ENCODE results near the gene CYTIP. TPM values are rescaled to one million over a fixed set of nuclear protein-coding genes. Genes with fewer than 3 reads are reported as not detected.
"Not testable (repeated sequence)": the region's sequence is repeated elsewhere in the genome, so short reads cannot be mapped to it uniquely, and the experiment has no call there.

The CYTIP gene
- total RNA-seq, 1 donor from 2014 or later = 199 TPM

DNA sequence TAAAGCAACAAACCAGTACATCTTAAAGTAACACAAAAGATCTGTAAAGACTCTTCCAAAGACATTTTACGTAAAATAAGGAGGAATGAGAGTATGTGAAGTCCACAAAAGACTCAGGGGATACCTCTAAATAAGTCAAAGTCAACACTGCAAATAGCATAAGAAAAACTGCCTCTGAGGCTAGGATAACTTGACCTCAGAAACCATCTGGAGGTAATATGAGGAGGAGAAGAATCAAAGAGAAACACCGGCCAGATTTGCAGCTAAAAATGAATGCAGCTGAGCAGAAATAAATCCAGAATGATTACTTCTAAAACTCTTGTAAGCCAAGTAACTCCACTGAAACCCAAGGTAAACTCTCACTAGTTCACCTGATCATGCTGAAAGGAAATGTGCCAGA lies 66.0 kb downstream of the CYTIP start:
- H3K9me3 Mint-ChIP-seq = peaks cover 41% of the 10 kb centered on the region
- intact Hi-C loops (cut with micrococcal nuclease) = no loop called here
- no peak overlapping the region for H3K27ac Mint-ChIP-seq
- no peak overlapping the region for H3K4me3 Mint-ChIP-seq (ENCODE audit: low read depth)
- no peak for DNase-seq (ENCODE audit: low spot score)
- H3K4me1 Mint-ChIP-seq (ENCODE audit: low read depth) = peaks cover 11% of the 10 kb centered on the region
- peaks cover 48% of the 10 kb centered on the region for H3K36me3 Mint-ChIP-seq (ENCODE audit: low read depth)
- no peaks in the 10 kb centered on the region for H3K27me3 Mint-ChIP-seq (ENCODE audit: low read depth)

DNA sequence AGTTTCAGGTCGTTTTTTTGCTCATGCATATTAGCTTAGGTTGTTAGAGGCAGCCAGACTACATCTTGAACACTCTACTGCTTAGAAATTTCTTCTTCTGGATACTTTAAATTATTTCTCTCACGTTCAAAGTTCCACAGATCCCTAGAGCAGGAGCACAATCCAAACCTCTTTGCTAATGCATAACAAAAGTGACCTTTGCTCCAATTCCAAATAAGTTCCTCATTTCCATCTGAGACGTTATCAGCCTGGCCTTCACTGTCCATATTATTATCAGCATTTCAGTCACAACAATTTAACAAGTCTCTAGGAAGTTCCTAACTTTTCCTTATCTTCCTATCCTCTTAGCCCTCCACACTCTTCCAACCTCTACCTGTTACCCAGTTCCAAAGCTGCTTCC lies 67.8 kb downstream of the CYTIP start:
- no peaks in the 10 kb centered on the region for H3K27me3 Mint-ChIP-seq (ENCODE audit: low read depth)
- no peak overlapping the region for H3K4me3 Mint-ChIP-seq (ENCODE audit: low read depth)
- intact Hi-C loops (cut with micrococcal nuclease) = no loop called here
- peaks cover 4% of the 10 kb centered on the region for H3K4me1 Mint-ChIP-seq (ENCODE audit: low read depth)
- peaks cover 36% of the 10 kb centered on the region for H3K36me3 Mint-ChIP-seq (ENCODE audit: low read depth)
- DNase-seq (ENCODE audit: low spot score) = no peak
- H3K9me3 Mint-ChIP-seq = peaks cover 41% of the 10 kb centered on the region
- H3K27ac Mint-ChIP-seq = no peak overlapping the region

DNA sequence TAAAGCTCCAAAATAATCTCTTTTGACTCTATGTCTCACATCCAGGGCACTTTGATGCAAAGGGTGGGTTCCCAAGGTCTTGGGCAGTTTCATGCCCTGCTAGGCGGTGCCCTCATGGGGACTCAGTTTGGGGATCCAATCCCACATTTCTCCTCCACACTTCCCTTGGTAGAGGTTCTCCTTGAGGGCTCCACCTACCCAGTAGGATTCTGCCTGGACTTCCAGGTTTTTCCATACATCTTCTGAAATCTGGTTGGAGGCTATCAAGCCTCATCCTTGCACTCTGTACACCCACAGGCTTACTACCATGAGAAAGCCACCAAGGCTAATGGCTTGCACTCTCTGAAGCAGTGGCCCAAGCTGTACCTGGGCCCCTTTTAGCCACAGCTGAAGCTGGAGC lies 68.5 kb downstream of the CYTIP start:
- Mint-ChIP-seq H3K36me3 (ENCODE audit: low read depth) (peaks cover 34% of the 10 kb centered on the region), H3K27me3 (ENCODE audit: low read depth) (no peaks in the 10 kb centered on the region), H3K27ac (no peak overlapping the region), H3K4me1 (ENCODE audit: low read depth) (no peaks in the 10 kb centered on the region), H3K4me3 (ENCODE audit: low read depth) (no peak overlapping the region), H3K9me3 (peaks cover 35% of the 10 kb centered on the region)
- no peak for DNase-seq (ENCODE audit: low spot score)
- intact Hi-C loops (cut with micrococcal nuclease) = no loop called here

DNA sequence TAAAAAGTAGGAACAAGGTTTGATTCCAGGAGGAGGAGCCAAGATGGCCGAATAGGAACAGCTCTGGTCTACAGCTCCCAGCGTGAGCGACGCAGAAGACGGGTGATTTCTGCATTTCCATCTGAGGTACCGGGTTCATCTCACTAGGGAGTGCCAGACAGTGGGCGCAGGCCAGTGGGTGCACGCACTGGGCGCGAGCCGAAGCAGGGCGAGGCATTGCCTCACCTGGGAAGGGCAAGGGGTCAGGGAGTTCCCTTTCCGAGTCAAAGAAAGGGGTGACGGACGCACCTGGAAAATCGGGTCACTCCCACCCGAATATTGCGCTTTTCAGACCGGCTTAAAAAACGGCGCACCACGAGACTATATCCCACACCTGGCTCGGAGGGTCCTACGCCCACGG lies 75.4 kb downstream of the CYTIP start:
- H3K4me3 Mint-ChIP-seq (ENCODE audit: low read depth); DNase-seq (ENCODE audit: low spot score); H3K27me3 Mint-ChIP-seq (ENCODE audit: low read depth); intact Hi-C loops (cut with micrococcal nuclease); H3K27ac Mint-ChIP-seq: not testable (repeated sequence)
- H3K9me3 Mint-ChIP-seq = peaks cover 16% of the 10 kb centered on the region
- H3K36me3 Mint-ChIP-seq (ENCODE audit: low read depth) = peaks cover 22% of the 10 kb centered on the region
- H3K4me1 Mint-ChIP-seq (ENCODE audit: low read depth) = peaks cover 12% of the 10 kb centered on the region

DNA sequence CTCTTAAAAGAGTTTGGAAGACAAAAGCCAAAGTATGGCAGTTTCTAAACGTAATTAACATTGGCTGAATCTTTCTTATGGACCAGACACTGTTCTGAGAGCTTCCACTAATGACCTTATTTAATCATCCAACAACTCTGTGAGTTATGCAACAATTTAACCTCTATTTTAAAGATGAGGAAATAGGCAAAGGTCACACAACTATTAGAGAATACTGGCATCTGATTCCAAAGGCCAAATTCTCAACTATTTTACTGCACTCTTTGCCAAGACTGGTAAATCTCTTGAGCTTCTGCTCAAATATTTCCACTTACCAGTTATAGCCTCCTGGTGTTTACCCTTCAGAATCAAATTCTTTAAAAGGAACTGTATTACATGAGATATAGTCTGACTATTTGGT lies 76.2 kb downstream of the CYTIP start:
- H3K4me3 Mint-ChIP-seq (ENCODE audit: low read depth) = no peak overlapping the region
- no peak for DNase-seq (ENCODE audit: low spot score)
- no peak overlapping the region for H3K27ac Mint-ChIP-seq
- H3K36me3 Mint-ChIP-seq (ENCODE audit: low read depth) = peaks cover 29% of the 10 kb centered on the region
- intact Hi-C loops (cut with micrococcal nuclease) = no loop called here
- H3K4me1 Mint-ChIP-seq (ENCODE audit: low read depth) = peaks cover 12% of the 10 kb centered on the region
- no peaks in the 10 kb centered on the region for H3K27me3 Mint-ChIP-seq (ENCODE audit: low read depth)
- peaks cover 22% of the 10 kb centered on the region for H3K9me3 Mint-ChIP-seq

Other genes starting within 250 kb of the CYTIP start
- not detected in 2 replicates for gene GALNT5, start 186.4 kb downstream of the CYTIP start, total RNA-seq
- gene ERMN, start 118.3 kb downstream of the CYTIP start, total RNA-seq = 1.9 and 2.0 TPM in 2 replicates
- gene ACVR1C, start 184.8 kb upstream of the CYTIP start, total RNA-seq = 0.57 and 0.94 TPM in 2 replicates

All from activated T-helper 2 cell treated with anti-CD3 and anti-CD28 coated beads, Interferon-gamma antibody, Interleukin-2, Interleukin-4, amounts not matched to agents 10 μg/mL and 5 μg/mL and 100 μg/mL, durations not matched to agents 14 hours and 24 hours and 36 hours (primary cell).